ENCODE measurements around the gene LBX2.

LBX2 gene

DNA sequence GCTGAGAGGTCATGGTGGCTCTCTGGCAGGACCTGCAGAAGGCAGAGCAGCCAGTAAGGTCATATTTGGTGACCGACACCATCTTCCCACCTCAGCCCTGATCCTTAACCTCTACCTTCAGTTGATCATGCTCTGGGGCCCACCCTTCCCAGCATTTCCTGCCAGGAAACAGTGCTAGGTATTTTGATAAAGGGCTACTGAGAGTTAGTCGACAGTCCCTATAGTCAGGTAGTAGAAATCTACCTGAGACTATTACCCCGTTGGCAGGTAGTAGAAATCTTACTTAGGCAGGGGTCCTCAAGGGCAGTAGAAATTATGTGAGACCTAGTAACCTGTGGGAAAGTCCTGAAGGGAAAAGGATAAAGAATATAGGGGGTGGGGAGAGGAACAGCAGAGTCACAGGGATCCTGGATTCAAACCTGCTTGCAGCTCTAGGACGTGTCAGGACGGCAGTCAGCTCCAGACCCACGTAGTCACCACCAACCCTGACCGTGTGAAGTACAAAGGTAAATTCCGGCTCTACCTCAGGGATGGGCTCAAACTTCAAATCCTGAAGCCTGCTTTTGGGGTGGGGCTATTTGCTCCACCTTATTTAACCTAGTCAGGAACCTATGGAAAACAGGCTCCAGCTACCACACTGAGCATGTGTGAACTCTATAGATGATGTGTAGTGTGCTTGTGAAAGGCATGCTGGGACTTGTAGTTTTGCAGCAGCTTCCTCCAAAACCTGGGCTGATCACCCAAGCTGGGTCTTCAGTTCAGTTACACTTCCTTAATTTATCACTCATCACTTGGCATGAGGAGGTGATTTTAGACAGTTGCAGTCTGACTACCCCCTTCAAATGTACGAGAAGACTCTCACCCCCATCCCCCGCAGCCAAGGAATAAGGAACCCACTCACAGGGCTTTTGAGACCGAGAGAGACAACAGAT is 26.6 kb upstream of the LBX2 start, which contains the start of gene DQX1:
Gene DQX1 (minus strand): TSS at position 515 of the 932 bp plus-strand sequence. CDS start 502 bp downstream, at position 13.
- DNase-seq (ENCODE audit: low read depth in 3 of 3), result no peak

DNA sequence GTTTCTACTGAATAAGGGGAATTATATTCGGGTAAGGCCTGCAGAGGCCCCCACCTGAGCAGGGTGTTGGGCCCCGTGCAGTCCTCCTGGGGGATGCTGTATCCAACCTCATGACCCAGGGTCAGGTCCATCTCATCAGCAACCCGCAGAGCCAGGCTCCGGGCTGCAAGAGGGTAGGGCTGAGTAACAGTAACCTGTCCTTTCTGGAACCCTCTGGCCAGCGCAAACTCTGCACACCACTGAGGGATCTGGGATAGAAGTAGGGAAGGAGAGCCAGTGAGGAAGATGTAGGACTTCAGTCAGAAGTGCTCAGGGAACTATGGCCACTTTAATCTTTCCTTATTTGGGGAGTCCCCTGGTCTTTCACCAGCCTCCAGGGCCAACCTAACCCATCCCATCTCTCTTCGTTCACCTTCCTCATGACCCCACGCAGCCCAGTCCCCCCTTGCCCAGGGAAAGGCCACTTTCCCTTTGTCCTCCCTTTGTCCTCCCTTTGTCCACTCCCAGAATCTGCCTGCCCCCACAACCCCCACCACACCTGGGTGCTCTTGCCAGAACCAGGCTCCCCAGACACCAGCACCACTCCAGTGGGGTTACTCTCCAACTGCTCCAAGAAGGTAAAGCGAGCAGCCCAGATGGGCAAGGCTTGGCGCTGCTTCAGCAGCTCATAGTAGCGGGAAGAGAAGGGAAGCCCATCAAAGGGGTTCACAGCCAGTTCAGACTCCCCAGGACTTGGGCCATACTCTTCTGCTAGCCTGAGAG is 25.7 kb upstream of the LBX2 start:
- no peak for DNase-seq (ENCODE audit: low read depth in 3 of 3)

GRCh38 chr2:74524005-74524404 is 24.6 kb upstream of the LBX2 start:
- DNase-seq (ENCODE audit: low read depth in 3 of 3), result no peak

- no peak for DNase-seq (ENCODE audit: low read depth in 3 of 3)
Observed at GRCh38 chr2:74522516-74522915, 23.1 kb upstream of the LBX2 start.

- DNase-seq (ENCODE audit: low read depth in 3 of 3), result no peak
Observed at GRCh38 chr2:74516650-74517049, 17.2 kb upstream of the LBX2 start.

DNA sequence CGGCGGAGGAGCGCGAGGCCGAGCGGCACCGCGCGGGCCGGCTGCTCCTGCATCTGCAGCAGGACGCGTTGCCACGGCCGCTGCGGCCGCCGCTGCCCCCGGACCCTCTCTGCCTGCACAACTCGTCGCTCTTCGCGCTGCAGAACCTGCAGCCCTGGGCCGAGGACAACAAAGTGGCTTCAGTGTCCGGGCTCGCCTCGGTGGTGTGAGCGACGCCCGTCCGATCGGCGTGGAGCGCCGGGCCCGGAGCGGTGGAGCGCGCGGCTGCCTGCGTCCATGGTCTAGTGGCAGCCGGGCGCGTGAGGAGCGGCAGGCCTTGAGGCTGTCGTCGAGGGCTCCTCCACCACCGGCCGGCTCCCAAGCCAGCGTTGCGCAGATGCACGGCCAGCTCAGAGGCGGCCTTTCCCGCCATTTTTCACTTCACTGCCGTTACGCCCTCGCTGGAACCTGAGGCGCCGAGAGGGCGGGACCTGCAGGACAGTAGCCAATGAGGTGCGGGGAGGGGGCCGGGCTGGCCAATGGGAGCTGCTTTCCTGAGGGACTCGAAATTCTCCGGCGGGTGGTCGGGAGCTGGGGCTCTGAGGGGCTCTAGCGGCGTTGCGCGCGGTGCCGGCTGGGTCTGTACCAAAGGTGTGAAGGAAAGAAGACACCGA is 16.7 kb upstream of the LBX2 start:
- peak in 2 of 3 experiments; percentile 51 to 70 for DNase-seq (ENCODE audit: low read depth in 3 of 3)

DNA sequence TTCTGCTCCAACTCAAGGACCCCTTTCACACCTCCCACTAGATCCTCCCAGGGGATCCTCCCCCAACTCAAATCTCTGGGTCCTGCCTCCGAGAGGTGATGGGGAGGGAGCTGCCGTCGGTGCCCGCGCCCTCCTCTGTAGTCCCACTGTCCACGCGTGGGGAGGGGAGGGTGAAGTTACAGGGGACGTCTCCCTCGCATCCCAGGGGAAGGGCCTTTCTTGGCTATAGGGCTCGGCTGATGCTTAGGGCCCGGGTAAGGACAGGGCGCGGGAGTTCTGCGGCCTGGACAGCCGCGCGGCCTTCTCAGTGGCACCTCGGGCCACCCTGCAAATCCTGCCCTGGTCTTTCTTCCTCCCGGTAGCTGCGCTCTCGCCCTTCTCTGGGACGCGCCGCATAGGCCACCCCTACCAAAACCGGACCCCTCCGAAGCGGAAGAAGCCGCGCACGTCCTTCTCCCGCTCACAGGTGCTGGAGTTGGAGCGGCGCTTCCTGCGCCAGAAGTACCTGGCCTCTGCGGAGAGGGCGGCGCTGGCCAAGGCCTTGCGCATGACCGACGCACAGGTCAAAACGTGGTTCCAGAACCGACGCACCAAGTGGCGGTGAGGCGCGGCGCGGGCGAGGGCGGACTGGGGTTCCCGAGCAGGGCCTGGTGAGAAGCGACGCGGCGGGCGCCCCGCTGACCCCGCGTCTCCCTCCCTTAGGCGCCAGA is 16.0 kb upstream of the LBX2 start:
- no peak for DNase-seq (ENCODE audit: low read depth in 3 of 3)

- no peak for DNase-seq (ENCODE audit: low read depth in 3 of 3)
Observed at GRCh38 chr2:74514368-74515270, 15.2 kb upstream of the LBX2 start, which contains the start of gene TLX2. TLX2 (plus strand) TSS chr2:74514450; CDS start chr2:74514807, 357 bp downstream.

GRCh38 chr2:74513605-74514367 is 14.4 kb upstream of the LBX2 start:
- DNase-seq (ENCODE audit: low read depth in 3 of 3), result no peak

DNA sequence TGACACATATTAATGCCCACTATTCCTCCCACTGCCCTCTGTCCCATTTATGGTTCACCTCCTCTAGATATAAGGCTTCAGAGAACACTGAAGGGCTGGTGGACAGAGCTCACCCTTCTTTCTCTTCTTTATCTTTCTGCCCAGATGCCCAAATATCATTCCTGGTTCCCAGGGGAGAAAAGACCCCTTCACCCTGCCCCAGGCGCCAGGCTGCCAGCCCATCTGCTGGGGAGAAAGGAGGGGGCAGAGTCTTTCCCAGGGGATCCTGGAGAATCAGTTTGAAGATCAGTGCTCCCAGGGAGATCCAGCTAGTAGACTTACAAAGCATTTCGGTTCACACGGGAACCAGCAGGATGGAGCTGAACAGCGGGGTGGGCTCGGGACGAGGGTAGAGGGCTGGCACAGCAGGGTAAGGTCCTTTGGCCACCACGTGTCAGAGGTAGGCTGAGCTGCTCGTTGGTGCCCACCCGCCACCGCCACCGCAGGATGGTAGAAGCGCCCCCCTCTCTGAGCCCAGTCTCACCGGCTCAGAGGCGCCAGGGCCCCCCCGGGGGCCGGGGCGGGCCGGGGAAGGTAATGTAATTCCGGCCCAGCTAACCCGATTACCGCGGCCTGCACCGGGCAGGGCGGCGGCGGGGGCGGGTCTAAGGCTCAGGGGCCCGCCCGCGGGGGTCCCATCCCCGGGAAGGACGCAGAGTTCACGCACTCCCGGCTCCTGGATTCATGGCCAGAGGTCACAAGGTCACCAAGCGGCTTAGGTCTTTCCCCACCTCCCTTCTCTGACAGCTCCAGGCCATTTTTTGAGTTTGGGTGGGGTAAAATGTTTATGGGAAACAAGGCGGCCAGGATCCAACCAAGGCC is 13.6 kb upstream of the LBX2 start:
- no peak for DNase-seq (ENCODE audit: low read depth in 3 of 3)

DNA sequence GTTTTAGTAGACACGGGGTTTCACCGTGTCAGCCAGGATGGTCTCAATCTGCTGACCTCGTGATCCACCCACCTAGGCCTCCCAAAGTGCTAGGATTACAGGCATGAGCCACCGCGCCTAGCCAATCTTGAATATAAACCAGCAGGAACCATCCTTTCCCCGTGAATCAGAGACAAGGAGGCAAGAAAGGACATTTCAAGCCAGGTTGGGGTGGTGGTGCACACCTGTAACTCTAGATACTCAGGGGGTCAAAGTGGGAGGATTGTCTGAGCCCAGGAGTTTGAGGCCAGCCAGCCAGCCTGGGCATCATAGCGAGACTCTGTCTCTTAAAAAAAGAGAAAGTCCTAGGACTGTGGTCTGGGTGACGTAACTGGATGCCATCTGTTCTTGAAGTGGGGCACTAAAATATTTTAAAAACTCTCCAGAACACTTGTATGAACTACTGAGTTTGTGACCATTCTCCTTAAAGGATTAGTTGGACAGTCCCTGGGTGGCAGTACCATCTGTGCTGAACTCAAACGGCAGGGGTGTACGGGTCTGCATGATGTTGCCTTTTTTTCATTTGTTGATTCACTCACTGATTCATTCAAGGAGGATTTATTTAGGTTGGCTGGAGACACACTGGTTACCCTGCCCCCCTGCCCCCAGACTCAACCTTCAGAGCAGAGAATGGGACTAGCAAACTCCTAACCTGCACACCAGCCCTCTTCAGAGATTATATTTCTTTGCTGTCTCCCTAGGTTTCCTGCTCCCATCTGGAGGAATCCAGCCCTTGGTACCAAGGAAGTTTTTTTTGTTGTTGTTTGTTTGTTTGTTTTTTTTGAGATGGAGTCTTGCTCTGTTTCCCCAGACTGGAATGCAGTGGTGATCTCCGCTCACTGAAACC is 11.9 kb upstream of the LBX2 start:
- no peak for DNase-seq (ENCODE audit: low read depth in 3 of 3)

DNA sequence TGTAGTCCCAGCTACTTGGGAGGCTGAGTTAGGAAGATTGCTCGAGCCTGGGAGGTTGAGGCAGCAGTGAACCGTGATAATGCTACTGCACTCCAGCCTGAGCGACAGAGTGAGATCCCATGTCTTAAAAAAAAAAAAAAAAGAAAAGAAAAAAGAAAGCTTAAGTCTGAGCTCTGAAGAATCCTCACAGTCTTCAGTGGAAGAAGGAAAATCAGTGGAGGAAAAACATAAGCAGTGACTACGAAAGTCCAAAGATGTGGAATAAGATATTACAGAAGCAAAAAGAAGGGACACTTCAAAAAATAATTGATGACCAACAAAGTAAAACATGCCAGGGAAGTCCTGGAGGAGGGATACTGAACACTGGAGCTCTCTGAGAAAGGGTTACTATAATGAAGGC is 10.9 kb upstream of the LBX2 start:
- no peak for DNase-seq (ENCODE audit: low read depth in 3 of 3)

DNA sequence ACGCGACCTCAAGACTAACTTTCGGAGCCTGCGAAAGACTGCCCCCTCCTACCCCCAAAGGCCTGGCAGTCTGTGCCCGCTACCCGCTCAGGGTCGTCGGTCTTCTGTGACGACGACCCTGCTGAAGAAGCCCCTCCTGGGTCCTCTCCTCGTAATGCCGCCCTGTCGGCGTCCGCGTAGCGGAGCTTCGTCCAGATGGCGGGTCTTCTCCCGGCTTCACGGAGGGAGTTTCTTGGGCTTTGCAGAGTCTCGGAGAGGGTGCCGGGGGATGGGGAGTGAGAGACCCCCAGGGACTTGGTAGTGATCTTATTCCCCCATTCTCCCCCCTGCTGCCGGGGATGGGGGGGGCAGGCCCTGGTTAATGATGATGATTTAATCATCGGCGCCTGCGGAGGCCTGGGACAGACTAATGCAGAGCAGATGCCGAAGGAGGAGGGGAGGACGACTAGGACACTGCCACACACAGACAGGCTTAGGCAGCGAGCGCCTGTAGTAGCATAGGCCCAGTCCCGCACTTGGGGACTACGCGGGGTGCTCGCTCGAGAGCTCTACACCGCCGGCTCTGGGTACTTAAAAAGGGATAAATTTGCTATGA is 8.6 kb upstream of the LBX2 start:
- no peak for DNase-seq (ENCODE audit: low read depth in 3 of 3)

DNA sequence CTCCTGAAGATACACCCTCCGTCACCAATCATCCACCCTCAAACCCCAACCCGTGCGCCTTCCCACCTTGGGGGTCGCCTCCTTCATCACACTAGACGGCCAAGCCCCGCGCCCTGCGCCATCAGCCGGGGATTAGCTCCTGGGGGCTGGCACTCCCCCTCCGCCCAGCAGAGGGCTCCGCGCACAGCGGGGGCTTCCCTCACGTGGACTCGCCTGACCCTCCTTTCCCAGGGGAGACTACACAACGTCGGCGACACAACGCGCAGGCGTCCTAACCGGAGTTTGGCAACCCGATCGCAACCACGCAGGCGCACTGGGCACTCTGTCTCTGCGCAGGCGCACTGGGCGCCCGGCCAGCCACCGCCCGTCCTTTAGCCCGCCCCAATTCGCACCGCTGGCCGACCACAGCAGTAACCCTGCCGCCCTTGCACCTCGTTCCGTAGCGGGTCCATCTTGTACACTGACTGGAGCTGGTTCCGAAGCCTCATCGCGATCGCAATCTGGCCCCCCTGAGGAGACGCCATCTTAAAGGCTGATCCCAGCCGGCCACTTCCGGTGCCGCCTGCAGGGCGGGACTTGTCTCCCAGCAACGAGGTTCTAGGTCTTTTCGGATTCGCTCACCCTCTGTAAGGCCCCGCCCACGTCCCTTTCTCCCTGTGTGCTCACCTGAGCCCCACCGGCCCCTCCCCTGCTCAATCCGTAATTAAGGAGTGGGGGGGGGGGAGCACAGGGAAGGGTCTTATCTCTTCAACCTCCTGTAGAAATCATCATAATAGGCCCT is 7.9 kb upstream of the LBX2 start, which contains the start of gene PCGF1:
Gene PCGF1 (minus strand): TSS at position 551 of the 781 bp plus-strand sequence. CDS start 27 bp downstream, at position 524.
- peak; percentile 98 for DNase-seq (ENCODE audit: low read depth in 3 of 3)

- DNase-seq (ENCODE audit: low read depth in 3 of 3), result no peak
Observed at GRCh38 chr2:74505448-74506246, 6.2 kb upstream of the LBX2 start.
